A673 (cell line): ENCODE measurements around the gene ARRB1. TPM values are rescaled to one million over a fixed set of nuclear protein-coding genes. Genes with fewer than 3 reads are reported as not detected.

Experiments
- BruUV-seq: library from RNA; stranded (reverse); fragments of 400-500 nt; replicated peaks from 2 replicates; lab custom pipeline; 2021; lab: Mats Ljungman, UMichigan
- CTCF ChIA-PET: fragments of 300-600 bp; sonication (Branson Sonifier 250); formaldehyde crosslinking; loops from one replicate; lab custom pipeline; 2022; ENCODE audit warnings: antibody characterized with exemption; lab: Charles Lee
- POLR2A ChIA-PET: fragments of 300-600 bp; sonication (Branson Sonifier 250); formaldehyde crosslinking; loops from one replicate; lab custom pipeline; 2022; ENCODE audit warnings: antibody characterized with exemption; ENCODE audit not compliant: low non-redundant PET; lab: Charles Lee
- DNase-seq: peaks from one replicate; pipeline ENCODE4 v3.0.0-alpha.2; 2015; ENCODE audit warnings: low spot score
- H3K27ac ChIP-seq: fragments of 200-600 bp; sonication (generic); 2 replicates; pipeline ENCODE4 v1.5.1; 2016; ENCODE audit warnings: mixed run types, low read depth, mild to moderate bottlenecking, mixed read lengths, antibody characterized with exemption, low read length; ENCODE audit not compliant: poor library complexity, severe bottlenecking
- H3K27me3 ChIP-seq: fragments of 200-600 bp; sonication (generic); replicated peaks from 2 replicates; pipeline ENCODE4 v1.6.1; 2017; ENCODE audit warnings: mixed run types, low read depth, mild to moderate bottlenecking, mixed read lengths, antibody characterized with exemption, low read length; ENCODE audit not compliant: insufficient read depth, poor library complexity
- H3K36me3 ChIP-seq: fragments of 200-600 bp; sonication (generic); 2 replicates; pipeline ENCODE4 v1.6.1; 2016; ENCODE audit warnings: mixed run types, mild to moderate bottlenecking, mixed read lengths, antibody characterized with exemption, low read length; ENCODE audit not compliant: insufficient read depth, poor library complexity, severe bottlenecking
- H3K4me1 ChIP-seq: fragments of 200-600 bp; sonication (generic); 2 replicates; pipeline ENCODE4 v1.6.1; 2017; ENCODE audit warnings: mixed run types, mild to moderate bottlenecking, mixed read lengths, antibody characterized with exemption, low read length; ENCODE audit not compliant: insufficient read depth, poor library complexity, severe bottlenecking
- H3K4me3 ChIP-seq: fragments of 200-600 bp; sonication (generic); 2 replicates; pipeline ENCODE4 v1.5.1; 2016; ENCODE audit warnings: low read depth, mixed run types, mild to moderate bottlenecking, mixed read lengths, low read length; ENCODE audit not compliant: poor library complexity, severe bottlenecking
- H3K9me3 ChIP-seq: fragments of 200-600 bp; sonication (generic); 2 replicates; pipeline ENCODE4 v1.6.1; 2016; ENCODE audit warnings: mixed run types, low read depth, mild to moderate bottlenecking, mixed read lengths, antibody characterized with exemption, low read length; ENCODE audit not compliant: poor library complexity, severe bottlenecking
- CTCF ChIP-seq: fragments of 300-800, 200-600 bp; sonication (generic); conservative IDR thresholded peaks from 2 replicates; pipeline ENCODE4 v1.5.1; 2017; ENCODE audit warnings: low read depth, mild to moderate bottlenecking, antibody characterized with exemption, low read length, moderate library complexity, mixed read lengths
- EZH2 ChIP-seq: fragments of 200-600 bp; sonication (generic); IDR thresholded peaks from 2 replicates; pipeline ENCODE4 v1.6.1; 2017; ENCODE audit warnings: borderline replicate concordance, low read depth, mild to moderate bottlenecking, mixed read lengths, antibody characterized with exemption, low read length; ENCODE audit not compliant: poor library complexity, severe bottlenecking
- intact Hi-C: fragments of 100-400 bp; cut with micrococcal nuclease; formaldehyde crosslinking; loops from one replicate; pipeline ENCODE4 v1.10.0; 2022; ENCODE audit not compliant: unreplicated experiment
- total RNA-seq: library from RNA; stranded (reverse); gene quantifications from 2 replicates; pipeline ENCODE4 v1.2.3, GENCODE V29; 2021

The ARRB1 gene
- total RNA-seq, 1 experiment from 2014 or later = 37.8 TPM

DNA sequence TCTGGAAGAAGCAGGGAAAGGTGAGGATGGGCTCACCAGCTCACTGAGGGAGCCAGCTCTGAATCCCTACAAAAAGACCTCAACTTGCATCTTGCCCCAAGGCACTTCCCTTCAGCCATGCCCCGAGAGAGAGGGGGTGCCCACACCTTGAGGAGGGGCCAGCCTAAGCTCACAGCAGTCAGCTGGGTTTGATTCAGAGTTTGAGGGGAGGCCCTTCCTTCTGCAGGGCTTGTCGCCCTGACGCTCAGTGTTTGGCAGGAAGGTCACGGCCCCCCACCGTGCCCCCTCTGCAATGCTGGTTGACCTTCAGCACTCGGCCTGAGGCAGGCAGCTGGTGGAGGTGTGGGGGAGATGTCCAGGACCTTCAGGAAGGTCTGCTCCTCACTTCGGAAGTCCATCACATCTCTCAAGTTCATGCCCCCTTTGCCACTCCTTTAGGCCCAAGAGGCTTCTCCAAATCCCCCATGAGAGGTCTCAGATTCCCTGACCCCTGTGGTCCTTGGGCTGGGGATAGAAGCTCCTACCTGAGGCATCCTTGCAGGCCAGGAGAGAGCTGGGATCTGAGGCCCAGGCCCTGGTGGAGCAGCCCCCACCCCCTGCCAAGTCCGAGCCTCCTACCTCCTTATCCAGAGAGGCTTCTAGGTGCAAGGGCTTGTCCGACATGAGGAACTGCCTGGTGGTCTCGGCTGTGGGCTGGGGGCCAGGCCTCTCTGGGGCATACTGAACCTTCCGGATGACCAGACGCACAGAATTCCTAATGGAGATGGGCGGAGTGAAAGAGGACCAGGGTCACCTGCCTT is 73.3 kb downstream of the ARRB1 start:
- H3K27me3 ChIP-seq = no peaks in the 10 kb centered on the region
- DNase-seq = no peak
- BruUV-seq = no TSS peak
- H3K36me3 ChIP-seq = peaks cover 2% of the 10 kb centered on the region
- H3K4me3 ChIP-seq = no peak overlapping the region
- H3K27ac ChIP-seq = no peak overlapping the region
- intact Hi-C loops = no loop called here
- no peak for TF ChIP-seq EZH2
- no peak for TF ChIP-seq CTCF
- H3K9me3 ChIP-seq = no peaks in the 10 kb centered on the region
- ChIA-PET POLR2A (no interaction called here), CTCF (no interaction called here)
- H3K4me1 ChIP-seq = no peaks in the 10 kb centered on the region

GRCh38 chr11:75277211-75277805 is 74.2 kb downstream of the ARRB1 start:
- H3K36me3 ChIP-seq = peaks cover 2% of the 10 kb centered on the region
- CTCF ChIA-PET = no interaction called here
- no peak overlapping the region for H3K27ac ChIP-seq
- no TSS peak for BruUV-seq
- no peaks in the 10 kb centered on the region for H3K4me1 ChIP-seq
- H3K4me3 ChIP-seq = no peak overlapping the region
- POLR2A ChIA-PET = no interaction called here
- TF ChIP-seq EZH2 = no peak
- no peak for TF ChIP-seq CTCF
- DNase-seq = no peak
- H3K27me3 ChIP-seq = no peaks in the 10 kb centered on the region
- intact Hi-C loops = no loop called here
- no peaks in the 10 kb centered on the region for H3K9me3 ChIP-seq

GRCh38 chr11:75276686-75277085 is 74.8 kb downstream of the ARRB1 start:
- DNase-seq = no peak
- ChIA-PET POLR2A (no interaction called here), CTCF (interaction anchor here (0.6 kb wide), 1 partner anchor 103 kb away, joined by 3 read pairs; no protein-coding TSS in a partner anchor)
- Histone ChIP-seq H3K4me1 (no peaks in the 10 kb centered on the region), H3K36me3 (peaks cover 2% of the 10 kb centered on the region), H3K27ac (no peak overlapping the region), H3K9me3 (no peaks in the 10 kb centered on the region), H3K27me3 (no peaks in the 10 kb centered on the region), H3K4me3 (no peak overlapping the region)
- intact Hi-C loops = no loop called here
- BruUV-seq = no TSS peak
- no peak for TF ChIP-seq EZH2
- TF ChIP-seq CTCF = no peak
